Memory B cell (primary cell): ENCODE data around the gene SYCP3.
A peak's percentile ranks its signal among the peaks of the same experiment; 100 is the strongest.

Experiments used
- ATAC-seq: fragments of 150-1000 bp; cut with Tn5 transposase; 2 replicates; pipeline ENCODE4 v1.10.0; 2021; ENCODE audit warnings: low read depth, mild to moderate bottlenecking, moderate library complexity
- DNase-seq, 2 donors: peaks; one replicate each; pipeline ENCODE4 v3.0.0; 2022; ENCODE audit warnings: low spot score in 2 of 2
- H3K27ac Mint-ChIP-seq: one replicate; pipeline ENCODE4 v1.8.0; 2022; ENCODE audit warnings: mild to moderate bottlenecking, moderate library complexity, mixed read lengths
- H3K27me3 Mint-ChIP-seq: one replicate; pipeline ENCODE4 v1.8.0; 2022; ENCODE audit warnings: mixed read lengths
- H3K36me3 Mint-ChIP-seq: one replicate; pipeline ENCODE4 v1.8.0; 2022; ENCODE audit warnings: mild to moderate bottlenecking, mixed read lengths
- H3K4me1 Mint-ChIP-seq: one replicate; pipeline ENCODE4 v1.8.0; 2022; ENCODE audit warnings: mixed read lengths
- H3K4me3 Mint-ChIP-seq: one replicate; pipeline ENCODE4 v1.8.0; 2022; ENCODE audit warnings: mild to moderate bottlenecking, moderate library complexity, mixed read lengths
- H3K9me3 Mint-ChIP-seq: one replicate; pipeline ENCODE4 v1.8.0; 2022; ENCODE audit warnings: mixed read lengths

SYCP3 gene

GRCh38 chr12:101738920-101739665 lies at the start of gene SYCP3:
TSS of gene SYCP3 (minus strand) at chr12:101739462. CDS start at chr12:101737935, 1,527 bp downstream.
- H3K36me3 Mint-ChIP-seq = peaks cover 20% of the 10 kb centered on the region
- H3K27ac Mint-ChIP-seq = peak within 1 kb of the TSS; percentile 62
- no peaks in the 10 kb centered on the region for H3K27me3 Mint-ChIP-seq
- ATAC-seq (no peak), DNase-seq (no peak)
- no peaks in the 10 kb centered on the region for H3K9me3 Mint-ChIP-seq
- peaks cover 24% of the 10 kb centered on the region for H3K4me1 Mint-ChIP-seq
- H3K4me3 Mint-ChIP-seq = no peak within 1 kb of the TSS

GRCh38 chr12:101785671-101786070 lies 46.4 kb upstream of the SYCP3 start:
- DNase-seq (no peak), ATAC-seq (no peak)
- Mint-ChIP-seq H3K27ac (no peak overlapping the region), H3K9me3 (no peaks in the 10 kb centered on the region), H3K27me3 (no peaks in the 10 kb centered on the region), H3K4me3 (no peak overlapping the region), H3K4me1 (peaks cover 8% of the 10 kb centered on the region), H3K36me3 (peaks cover 30% of the 10 kb centered on the region)

- no peak for ATAC-seq
- Mint-ChIP-seq H3K4me3 (no peak overlapping the region), H3K4me1 (peaks cover 11% of the 10 kb centered on the region), H3K27ac (no peak overlapping the region), H3K9me3 (no peaks in the 10 kb centered on the region), H3K27me3 (no peaks in the 10 kb centered on the region), H3K36me3 (peaks cover 29% of the 10 kb centered on the region)
- no peak for DNase-seq
Observed at GRCh38 chr12:101784376-101784775, 45.1 kb upstream of the SYCP3 start.

- Mint-ChIP-seq H3K4me3 (no peak overlapping the region), H3K36me3 (peaks cover 27% of the 10 kb centered on the region), H3K4me1 (peaks cover 11% of the 10 kb centered on the region), H3K9me3 (no peaks in the 10 kb centered on the region), H3K27me3 (no peaks in the 10 kb centered on the region), H3K27ac (no peak overlapping the region)
- no peak for DNase-seq
- ATAC-seq = no peak
Observed at GRCh38 chr12:101783838-101784237, 44.6 kb upstream of the SYCP3 start.

- no peak for ATAC-seq
- peak overlapping the region; percentile 9 for H3K27ac Mint-ChIP-seq
- H3K4me3 Mint-ChIP-seq = no peak overlapping the region
- DNase-seq = no peak
- H3K36me3 Mint-ChIP-seq = peaks cover 27% of the 10 kb centered on the region
- no peaks in the 10 kb centered on the region for H3K27me3 Mint-ChIP-seq
- H3K9me3 Mint-ChIP-seq = no peaks in the 10 kb centered on the region
- peaks cover 11% of the 10 kb centered on the region for H3K4me1 Mint-ChIP-seq
Observed at GRCh38 chr12:101783150-101783549, 43.9 kb upstream of the SYCP3 start.

GRCh38 chr12:101782273-101782731 lies 43.0 kb upstream of the SYCP3 start:
- DNase-seq (no peak), ATAC-seq (no peak)
- H3K4me1 Mint-ChIP-seq = peaks cover 11% of the 10 kb centered on the region
- H3K27me3 Mint-ChIP-seq = no peaks in the 10 kb centered on the region
- no peak overlapping the region for H3K4me3 Mint-ChIP-seq
- peak overlapping the region; percentile 9 for H3K27ac Mint-ChIP-seq
- H3K36me3 Mint-ChIP-seq = peaks cover 27% of the 10 kb centered on the region
- no peaks in the 10 kb centered on the region for H3K9me3 Mint-ChIP-seq

- DNase-seq (no peak), ATAC-seq (no peak)
- Mint-ChIP-seq H3K4me3 (no peak overlapping the region), H3K4me1 (peaks cover 11% of the 10 kb centered on the region), H3K27ac (no peak overlapping the region), H3K9me3 (no peaks in the 10 kb centered on the region), H3K36me3 (peaks cover 27% of the 10 kb centered on the region), H3K27me3 (no peaks in the 10 kb centered on the region)
Observed at GRCh38 chr12:101781834-101782233, 42.6 kb upstream of the SYCP3 start.

- Mint-ChIP-seq H3K27ac (peak overlapping the region; percentile 10), H3K36me3 (peaks cover 27% of the 10 kb centered on the region), H3K27me3 (no peaks in the 10 kb centered on the region), H3K4me3 (no peak overlapping the region), H3K9me3 (no peaks in the 10 kb centered on the region), H3K4me1 (peaks cover 11% of the 10 kb centered on the region)
- ATAC-seq (no peak), DNase-seq (no peak)
Observed at GRCh38 chr12:101780599-101780998, 41.3 kb upstream of the SYCP3 start.

GRCh38 chr12:101779626-101780025 lies 40.4 kb upstream of the SYCP3 start:
- ATAC-seq = no peak
- no peaks in the 10 kb centered on the region for H3K9me3 Mint-ChIP-seq
- H3K27me3 Mint-ChIP-seq = no peaks in the 10 kb centered on the region
- no peak for DNase-seq
- H3K36me3 Mint-ChIP-seq = peaks cover 26% of the 10 kb centered on the region
- H3K4me1 Mint-ChIP-seq = peaks cover 11% of the 10 kb centered on the region
- H3K4me3 Mint-ChIP-seq = no peak overlapping the region
- H3K27ac Mint-ChIP-seq = peak overlapping the region; percentile 47

GRCh38 chr12:101779200-101779599 lies 39.9 kb upstream of the SYCP3 start:
- DNase-seq (no peak), ATAC-seq (no peak)
- Mint-ChIP-seq H3K27ac (peak overlapping the region; percentile 47), H3K36me3 (peaks cover 21% of the 10 kb centered on the region), H3K27me3 (no peaks in the 10 kb centered on the region), H3K9me3 (no peaks in the 10 kb centered on the region), H3K4me3 (no peak overlapping the region), H3K4me1 (peaks cover 11% of the 10 kb centered on the region)

GRCh38 chr12:101777978-101778377 lies 38.7 kb upstream of the SYCP3 start:
- H3K36me3 Mint-ChIP-seq = peaks cover 17% of the 10 kb centered on the region
- ATAC-seq (no peak), DNase-seq (no peak)
- H3K4me3 Mint-ChIP-seq = no peak overlapping the region
- peaks cover 13% of the 10 kb centered on the region for H3K4me1 Mint-ChIP-seq
- no peaks in the 10 kb centered on the region for H3K27me3 Mint-ChIP-seq
- no peaks in the 10 kb centered on the region for H3K9me3 Mint-ChIP-seq
- peak overlapping the region; percentile 67 for H3K27ac Mint-ChIP-seq

- DNase-seq (no peak), ATAC-seq (no peak)
- Mint-ChIP-seq H3K27me3 (no peaks in the 10 kb centered on the region), H3K4me1 (peaks cover 12% of the 10 kb centered on the region), H3K36me3 (peaks cover 13% of the 10 kb centered on the region), H3K27ac (peak overlapping the region; percentile 67), H3K4me3 (no peak overlapping the region), H3K9me3 (no peaks in the 10 kb centered on the region)
Observed at GRCh38 chr12:101777485-101777884, 38.2 kb upstream of the SYCP3 start.

- no peak for DNase-seq
- Mint-ChIP-seq H3K4me1 (peaks cover 7% of the 10 kb centered on the region), H3K27ac (no peak overlapping the region), H3K4me3 (no peak overlapping the region), H3K9me3 (no peaks in the 10 kb centered on the region), H3K27me3 (no peaks in the 10 kb centered on the region), H3K36me3 (peaks cover 10% of the 10 kb centered on the region)
- ATAC-seq = no peak
Observed at GRCh38 chr12:101775816-101776215, 36.6 kb upstream of the SYCP3 start.

GRCh38 chr12:101773650-101774162 lies 34.4 kb upstream of the SYCP3 start:
- no peak overlapping the region for H3K4me3 Mint-ChIP-seq
- H3K27ac Mint-ChIP-seq = peak overlapping the region; percentile 67
- peak; percentile 83 for ATAC-seq
- no peaks in the 10 kb centered on the region for H3K9me3 Mint-ChIP-seq
- peaks cover 12% of the 10 kb centered on the region for H3K36me3 Mint-ChIP-seq
- H3K4me1 Mint-ChIP-seq = peaks cover 3% of the 10 kb centered on the region
- DNase-seq = peak; percentile 63 to 71
- H3K27me3 Mint-ChIP-seq = no peaks in the 10 kb centered on the region
